ENCODE results near the gene ITGAL. TPM values are rescaled to one million over a fixed set of nuclear protein-coding genes. Genes with fewer than 3 reads are reported as not detected.

ITGAL gene
- total RNA-seq, 1 experiment from 2014 or later = 0.57 TPM

DNA sequence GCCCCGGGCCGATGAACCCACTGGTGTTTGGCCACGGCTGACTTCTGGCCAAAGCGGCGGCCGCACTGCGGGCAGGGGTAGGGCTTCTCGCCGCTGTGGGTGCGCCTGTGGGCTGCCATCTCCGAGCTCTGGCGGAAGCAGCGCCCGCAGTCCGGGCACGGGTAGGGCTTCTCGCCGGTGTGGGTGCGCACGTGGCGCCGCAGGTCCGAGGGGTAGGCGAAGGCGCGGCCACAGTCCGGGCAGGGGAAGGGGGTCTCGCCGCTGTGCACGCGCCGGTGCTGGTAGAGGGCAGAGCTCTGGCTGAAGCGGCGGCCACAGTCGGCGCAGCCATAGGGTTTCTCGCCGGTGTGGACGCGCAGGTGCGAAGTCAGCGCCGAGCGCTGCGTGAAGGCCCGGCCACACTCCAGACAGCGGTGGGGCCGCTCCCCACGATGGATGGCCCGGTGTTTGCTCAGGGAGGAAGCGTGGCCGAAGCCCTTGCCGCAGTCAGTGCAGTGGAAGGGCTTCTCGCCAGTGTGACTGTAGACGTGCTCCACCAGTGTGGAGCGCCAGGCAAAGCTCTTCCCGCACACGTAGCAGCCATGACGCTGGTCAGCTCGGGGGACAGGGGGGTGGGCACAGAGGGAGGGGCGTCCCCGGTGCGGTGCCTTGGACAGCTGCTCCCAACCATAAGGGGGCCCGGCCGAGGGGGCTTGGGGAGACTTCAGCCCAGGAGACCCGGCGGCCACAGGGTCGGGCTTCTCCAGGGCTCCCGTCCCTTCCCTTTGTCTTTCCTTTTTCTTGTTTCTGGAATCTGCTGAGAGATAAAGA lies 83.0 kb downstream of the ITGAL start:
- intact Hi-C loops (cut with micrococcal nuclease; ENCODE audit: unreplicated experiment) = no loop called here
- CTCF ChIA-PET = no interaction called here

DNA sequence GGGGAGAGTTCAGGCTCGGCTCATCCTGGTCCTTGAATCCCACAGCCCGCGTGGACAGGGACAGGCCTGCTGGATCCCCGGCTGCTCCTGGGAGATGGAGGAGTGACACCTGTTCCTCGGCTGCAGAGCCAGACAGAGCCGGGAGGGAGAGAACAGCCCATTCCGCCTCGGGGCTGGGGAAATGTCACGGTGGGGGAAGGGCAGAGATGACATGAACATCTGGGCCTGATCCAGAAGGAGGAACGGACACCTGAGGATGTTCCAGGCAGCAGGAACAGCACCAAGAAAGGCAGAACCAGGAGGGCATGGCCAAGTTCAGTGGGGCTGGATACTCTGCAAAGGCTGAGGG lies 83.6 kb downstream of the ITGAL start:
- H3K27me3 Mint-ChIP-seq (ENCODE audit: insufficient read depth, unreplicated experiment) = no peaks in the 10 kb centered on the region
- no TSS peak for BruUV-seq (replicated peaks)
- H3K27ac Mint-ChIP-seq (ENCODE audit: unreplicated experiment) = no peak overlapping the region
- peaks cover 6% of the 10 kb centered on the region for H3K4me1 Mint-ChIP-seq (ENCODE audit: low read depth, unreplicated experiment)
- TF ChIP-seq, protein P1, sequence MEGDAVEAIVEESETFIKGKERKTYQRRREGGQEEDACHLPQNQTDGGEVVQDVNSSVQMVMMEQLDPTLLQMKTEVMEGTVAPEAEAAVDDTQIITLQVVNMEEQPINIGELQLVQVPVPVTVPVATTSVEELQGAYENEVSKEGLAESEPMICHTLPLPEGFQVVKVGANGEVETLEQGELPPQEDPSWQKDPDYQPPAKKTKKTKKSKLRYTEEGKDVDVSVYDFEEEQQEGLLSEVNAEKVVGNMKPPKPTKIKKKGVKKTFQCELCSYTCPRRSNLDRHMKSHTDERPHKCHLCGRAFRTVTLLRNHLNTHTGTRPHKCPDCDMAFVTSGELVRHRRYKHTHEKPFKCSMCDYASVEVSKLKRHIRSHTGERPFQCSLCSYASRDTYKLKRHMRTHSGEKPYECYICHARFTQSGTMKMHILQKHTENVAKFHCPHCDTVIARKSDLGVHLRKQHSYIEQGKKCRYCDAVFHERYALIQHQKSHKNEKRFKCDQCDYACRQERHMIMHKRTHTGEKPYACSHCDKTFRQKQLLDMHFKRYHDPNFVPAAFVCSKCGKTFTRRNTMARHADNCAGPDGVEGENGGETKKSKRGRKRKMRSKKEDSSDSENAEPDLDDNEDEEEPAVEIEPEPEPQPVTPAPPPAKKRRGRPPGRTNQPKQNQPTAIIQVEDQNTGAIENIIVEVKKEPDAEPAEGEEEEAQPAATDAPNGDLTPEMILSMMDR (IDR thresholded peaks at IDR 0.05; ENCODE audit: insufficient read depth in 1 of 2, low read depth in 1 of 2, low read length in 1 of 2, severe bottlenecking in 1 of 2, unreplicated experiment in 1 of 2) = no peak
- Histone ChIP-seq H3K36me3 (ENCODE audit: control insufficient read depth, insufficient read depth, low read length) (peaks cover 2% of the 10 kb centered on the region), H3K4me3 (ENCODE audit: low read depth, low read length) (no peak overlapping the region), H3K4me1 (peaks cover 9% of the 10 kb centered on the region), H3K27me3 (replicated peaks; ENCODE audit: control insufficient read depth, insufficient read depth, low read length) (no peaks in the 10 kb centered on the region), H3K9me3 (no peaks in the 10 kb centered on the region)
- CTCF ChIA-PET = no interaction called here
- H3K36me3 Mint-ChIP-seq (ENCODE audit: insufficient read depth, unreplicated experiment) = peaks cover 18% of the 10 kb centered on the region
- no peaks in the 10 kb centered on the region for H3K9me3 Mint-ChIP-seq (ENCODE audit: unreplicated experiment)
- peak overlapping the region; percentile 78 for H3K4me3 Mint-ChIP-seq (ENCODE audit: unreplicated experiment)
- POLR2A ChIA-PET = no interaction called here
- intact Hi-C loops (cut with micrococcal nuclease; ENCODE audit: unreplicated experiment) = no loop called here
- DNase-seq = no peak

More for the DNA sequence above, 83.0 kb downstream of the ITGAL start:
- no peaks in the 10 kb centered on the region for H3K27me3 Mint-ChIP-seq (ENCODE audit: insufficient read depth, unreplicated experiment)
- H3K4me1 Mint-ChIP-seq (ENCODE audit: low read depth, unreplicated experiment) = peaks cover 6% of the 10 kb centered on the region
- Histone ChIP-seq H3K27me3 (replicated peaks; ENCODE audit: control insufficient read depth, insufficient read depth, low read length) (no peaks in the 10 kb centered on the region), H3K36me3 (ENCODE audit: control insufficient read depth, insufficient read depth, low read length) (peaks cover 2% of the 10 kb centered on the region), H3K9me3 (no peaks in the 10 kb centered on the region), H3K4me1 (peaks cover 9% of the 10 kb centered on the region), H3K4me3 (ENCODE audit: low read depth, low read length) (no peak overlapping the region)
- no peak for DNase-seq
- H3K4me3 Mint-ChIP-seq (ENCODE audit: unreplicated experiment) = no peak overlapping the region
- H3K27ac Mint-ChIP-seq (ENCODE audit: unreplicated experiment) = no peak overlapping the region
- no TSS peak for BruUV-seq (replicated peaks)
- TF ChIP-seq, protein P1 (IDR thresholded peaks at IDR 0.05; ENCODE audit: insufficient read depth in 1 of 2, low read depth in 1 of 2, low read length in 1 of 2, severe bottlenecking in 1 of 2, unreplicated experiment in 1 of 2) = no peak
- H3K36me3 Mint-ChIP-seq (ENCODE audit: insufficient read depth, unreplicated experiment) = peaks cover 18% of the 10 kb centered on the region
- POLR2A ChIA-PET = no interaction called here
- H3K9me3 Mint-ChIP-seq (ENCODE audit: unreplicated experiment) = no peaks in the 10 kb centered on the region

DNA sequence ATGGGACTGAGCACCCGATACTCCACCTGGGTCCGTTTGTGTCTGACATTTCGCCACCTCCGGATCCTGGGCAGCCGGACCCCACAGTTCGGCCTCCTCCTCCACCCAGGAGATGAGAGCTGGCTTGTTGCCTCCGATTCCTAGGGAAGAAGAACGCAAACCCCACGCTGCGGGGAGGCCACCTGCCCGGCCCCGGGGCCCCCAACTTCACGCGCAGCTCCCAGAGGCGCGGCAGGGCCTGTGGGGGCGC lies 85.1 kb downstream of the ITGAL start:
- peak overlapping the region; percentile 53 for H3K27ac Mint-ChIP-seq (ENCODE audit: unreplicated experiment)
- CTCF ChIA-PET = interaction anchor here (1.6 to 2.2 kb wide), 3 partner anchors 23 to 128 kb away, joined by 5 to 32 read pairs (median 24); partner anchors contain the start of genes DCTPP1, ZNF689 and ZNF747
- peaks cover 6% of the 10 kb centered on the region for H3K4me1 Mint-ChIP-seq (ENCODE audit: low read depth, unreplicated experiment)
- Histone ChIP-seq H3K4me3 (ENCODE audit: low read depth, low read length) (peak overlapping the region; percentile 72), H3K9me3 (no peaks in the 10 kb centered on the region), H3K36me3 (ENCODE audit: control insufficient read depth, insufficient read depth, low read length) (peaks cover 2% of the 10 kb centered on the region), H3K4me1 (peaks cover 5% of the 10 kb centered on the region; the same call in 1 of the 2 replicates), H3K27me3 (replicated peaks; ENCODE audit: control insufficient read depth, insufficient read depth, low read length) (no peaks in the 10 kb centered on the region)
- intact Hi-C loops (cut with micrococcal nuclease; ENCODE audit: unreplicated experiment) = no loop called here
- no peak for DNase-seq
- POLR2A ChIA-PET = interaction anchor here (0.6 to 1.5 kb wide), 4 partner anchors 11 to 33 kb away, joined by 3 to 20 read pairs (median 4); partner anchors contain the start of gene ZNF747
- TSS peak; percentile 43 for BruUV-seq (replicated peaks)
- TF ChIP-seq, protein P1 (IDR thresholded peaks at IDR 0.05; ENCODE audit: insufficient read depth in 1 of 2, low read depth in 1 of 2, low read length in 1 of 2, severe bottlenecking in 1 of 2, unreplicated experiment in 1 of 2) = peak in 1 of 2 experiments; percentile 13
- H3K36me3 Mint-ChIP-seq (ENCODE audit: insufficient read depth, unreplicated experiment) = peaks cover 18% of the 10 kb centered on the region
- H3K4me3 Mint-ChIP-seq (ENCODE audit: unreplicated experiment) = peak overlapping the region; percentile 78
- no peaks in the 10 kb centered on the region for H3K9me3 Mint-ChIP-seq (ENCODE audit: unreplicated experiment)
- no peaks in the 10 kb centered on the region for H3K27me3 Mint-ChIP-seq (ENCODE audit: insufficient read depth, unreplicated experiment)
